ENCODE data around the gene E2F4. TPM values are rescaled to one million over a fixed set of nuclear protein-coding genes. Genes with fewer than 3 reads are reported as not detected.

E2F4 gene
- total RNA-seq: 47.1 and 47.6 TPM in 2 replicates

GRCh38 chr16:67191995-67192681, at the start of gene E2F4:
TSS of gene E2F4 (plus strand) at chr16:67192155. CDS start at chr16:67192228, 73 bp downstream.
- DNase-seq (ENCODE audit: low read depth) (peak; percentile 75), FAIRE-seq (no peak)
- no peak for TF ChIP-seq CTCF (IDR thresholded peaks at IDR 0.05; ENCODE audit: insufficient read depth, low read length, severe bottlenecking)
- no peaks in the 10 kb centered on the region for H3K27me3 ChIP-seq (ENCODE audit: control insufficient read depth, insufficient read depth, low read length)
- peak within 1 kb of the TSS; percentile 76 for H3K4me3 ChIP-seq (ENCODE audit: low read depth, low read length)
- peaks cover 35% of the 10 kb centered on the region for H3K36me3 ChIP-seq (ENCODE audit: control insufficient read depth, insufficient read depth, low read length)

- no peak for TF ChIP-seq CTCF (IDR thresholded peaks at IDR 0.05; ENCODE audit: insufficient read depth, low read length, severe bottlenecking)
- Histone ChIP-seq H3K4me3 (ENCODE audit: low read depth, low read length) (no peak overlapping the region), H3K27me3 (ENCODE audit: control insufficient read depth, insufficient read depth, low read length) (no peaks in the 10 kb centered on the region), H3K36me3 (ENCODE audit: control insufficient read depth, insufficient read depth, low read length) (peaks cover 33% of the 10 kb centered on the region)
- DNase-seq (ENCODE audit: low read depth) (no peak), FAIRE-seq (no peak)
These were observed 49.6 kb upstream of the E2F4 start for GRCh38 chr16:67142342-67142741.

- no peak for TF ChIP-seq CTCF (IDR thresholded peaks at IDR 0.05; ENCODE audit: insufficient read depth, low read length, severe bottlenecking)
- FAIRE-seq: no peak
- H3K4me3 ChIP-seq (ENCODE audit: low read depth, low read length): no peak overlapping the region
- H3K36me3 ChIP-seq (ENCODE audit: control insufficient read depth, insufficient read depth, low read length): peaks cover 27% of the 10 kb centered on the region
- DNase-seq (ENCODE audit: low read depth): no peak
- H3K27me3 ChIP-seq (ENCODE audit: control insufficient read depth, insufficient read depth, low read length): no peaks in the 10 kb centered on the region
These were observed 47.0 kb upstream of the E2F4 start for GRCh38 chr16:67144943-67145342.

GRCh38 chr16:67145746-67146145, 46.2 kb upstream of the E2F4 start:
- Histone ChIP-seq H3K4me3 (ENCODE audit: low read depth, low read length) (no peak overlapping the region), H3K36me3 (ENCODE audit: control insufficient read depth, insufficient read depth, low read length) (peaks cover 22% of the 10 kb centered on the region), H3K27me3 (ENCODE audit: control insufficient read depth, insufficient read depth, low read length) (no peaks in the 10 kb centered on the region)
- TF ChIP-seq CTCF (IDR thresholded peaks at IDR 0.05; ENCODE audit: insufficient read depth, low read length, severe bottlenecking): no peak
- no peak for DNase-seq (ENCODE audit: low read depth)
- no peak for FAIRE-seq

- Histone ChIP-seq H3K27me3 (ENCODE audit: control insufficient read depth, insufficient read depth, low read length) (no peaks in the 10 kb centered on the region), H3K4me3 (ENCODE audit: low read depth, low read length) (no peak overlapping the region), H3K36me3 (ENCODE audit: control insufficient read depth, insufficient read depth, low read length) (peaks cover 18% of the 10 kb centered on the region)
- DNase-seq (ENCODE audit: low read depth) (no peak), FAIRE-seq (no peak)
- TF ChIP-seq CTCF (IDR thresholded peaks at IDR 0.05; ENCODE audit: insufficient read depth, low read length, severe bottlenecking): no peak
These were observed 45.2 kb upstream of the E2F4 start for GRCh38 chr16:67146523-67147357.
